Measurements from ENCODE around the gene ERCC4.
A peak's percentile ranks its signal among the peaks of the same experiment; 100 is the strongest.
"Not testable (repeated sequence)": the region's sequence is repeated elsewhere in the genome, so short reads cannot be mapped to it uniquely, and the experiment has no call there.

ERCC4 gene

DNA sequence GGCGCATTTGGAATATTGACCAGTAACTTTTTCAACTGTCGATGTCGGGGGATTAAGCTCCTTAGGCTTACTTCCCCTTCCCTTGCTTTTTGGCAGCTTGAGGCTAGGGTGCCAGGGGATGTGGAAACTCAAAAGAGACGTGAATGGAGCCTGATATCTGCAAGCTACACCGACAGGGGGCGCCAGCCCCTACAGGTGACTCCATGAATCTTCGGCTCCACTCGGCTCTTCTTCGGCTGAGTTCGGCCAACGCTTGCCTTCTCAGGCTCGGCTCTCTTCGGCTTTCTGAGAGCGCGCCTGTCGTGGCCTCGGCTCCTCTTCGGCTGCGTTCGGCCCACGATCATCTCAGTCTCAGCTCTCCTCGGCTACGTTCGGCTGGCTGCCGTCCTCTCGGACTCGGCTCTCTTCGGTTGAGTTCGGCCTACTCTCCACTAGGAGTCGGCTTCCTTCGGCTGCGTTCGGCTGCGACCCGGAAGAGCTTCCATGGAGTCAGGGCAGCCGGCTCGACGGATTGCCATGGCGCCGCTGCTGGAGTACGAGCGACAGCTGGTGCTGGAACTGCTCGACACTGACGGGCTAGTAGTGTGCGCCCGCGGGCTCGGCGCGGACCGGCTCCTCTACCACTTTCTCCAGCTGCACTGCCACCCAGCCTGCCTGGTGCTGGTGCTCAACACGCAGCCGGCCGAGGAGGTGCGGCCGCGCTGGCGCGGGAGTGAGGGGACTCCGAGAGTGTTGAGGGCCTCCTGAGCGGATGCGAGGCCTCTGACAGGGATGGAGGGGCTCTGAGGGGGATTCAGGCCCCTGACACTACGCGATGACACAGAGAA lies at the start of gene ERCC4:
TSS of gene ERCC4 (plus strand) at position 472 of the 827 bp plus-strand sequence. CDS start at position 484, 12 bp downstream.
- peak; percentile 99 for DNase-seq

DNA sequence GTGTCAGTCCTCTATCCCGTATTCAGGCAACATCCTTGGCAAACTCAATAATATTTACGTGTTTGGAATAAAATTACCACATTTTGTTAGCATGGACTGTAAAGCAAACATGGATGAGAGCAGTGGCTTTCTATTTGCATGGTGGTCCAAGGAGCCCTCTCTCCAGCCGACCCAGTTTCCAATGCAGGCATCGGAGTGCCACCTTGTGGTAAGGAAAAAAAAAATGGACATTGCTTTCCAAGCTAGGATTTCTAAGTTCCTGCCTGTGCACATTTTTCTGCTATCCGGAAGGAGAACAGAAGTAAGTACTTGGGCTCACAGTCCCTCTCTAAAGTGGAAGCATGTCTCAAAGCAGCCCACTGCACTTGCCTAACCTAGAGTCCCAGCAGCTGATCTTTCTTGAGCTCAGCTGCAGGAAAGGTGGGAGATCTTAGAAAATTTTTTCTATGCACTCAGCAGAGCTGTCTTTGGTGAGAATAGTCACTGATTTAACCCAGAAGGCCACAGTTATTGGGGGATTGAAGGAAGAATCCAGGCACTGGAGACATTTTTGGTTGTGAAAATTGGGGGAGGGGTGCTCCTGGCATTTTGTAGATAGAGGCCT lies 46.0 kb upstream of the ERCC4 start:
- no peak for DNase-seq

- no peak for DNase-seq
Observed at GRCh38 chr16:13875614-13876284, 44.2 kb upstream of the ERCC4 start.

GRCh38 chr16:13883276-13883675 lies 36.7 kb upstream of the ERCC4 start:
- no peak for DNase-seq

DNA sequence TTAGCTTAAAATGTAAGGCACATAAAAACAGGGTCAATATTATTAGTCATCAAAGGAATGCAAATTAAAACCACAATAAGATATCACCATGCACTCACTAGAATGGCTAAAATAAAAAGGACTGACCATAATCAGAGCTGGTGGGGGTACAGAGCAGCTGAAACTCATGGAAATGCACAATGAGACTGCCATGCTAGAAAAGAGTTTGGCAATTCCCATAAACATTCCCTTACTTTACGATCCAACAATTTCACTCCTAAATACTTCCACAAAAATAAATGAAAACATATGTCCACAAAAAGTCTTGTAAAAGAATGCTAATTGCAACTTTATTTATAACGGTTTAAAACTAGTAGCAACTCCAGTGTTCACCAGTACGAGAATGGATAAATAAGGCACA lies 36.1 kb upstream of the ERCC4 start:
- no peak for DNase-seq

- DNase-seq: no peak
Observed at GRCh38 chr16:13885700-13886099, 34.3 kb upstream of the ERCC4 start.

GRCh38 chr16:13886608-13887007 lies 33.3 kb upstream of the ERCC4 start:
- no peak for DNase-seq

GRCh38 chr16:13889323-13889722 lies 30.6 kb upstream of the ERCC4 start:
- DNase-seq: not testable (repeated sequence)

DNA sequence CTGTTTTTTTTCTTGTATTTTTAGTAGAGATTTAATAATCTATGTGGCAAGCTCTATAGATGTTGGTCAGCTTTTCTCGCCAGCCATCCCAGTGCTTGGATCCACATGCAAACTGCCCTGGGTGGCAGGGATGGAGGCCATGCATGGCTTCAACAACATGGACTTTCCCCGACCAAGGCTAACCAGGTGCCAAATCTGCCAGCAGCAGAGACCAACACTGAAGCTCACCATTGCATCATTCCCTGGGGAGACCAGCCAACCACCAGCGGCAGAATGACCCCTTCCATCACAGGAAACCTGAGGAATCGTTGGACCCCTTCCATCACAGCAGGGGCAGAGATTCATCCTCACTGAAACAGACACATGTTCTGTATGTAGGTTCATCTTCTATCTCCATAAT lies 27.7 kb upstream of the ERCC4 start:
- no peak for DNase-seq

DNA sequence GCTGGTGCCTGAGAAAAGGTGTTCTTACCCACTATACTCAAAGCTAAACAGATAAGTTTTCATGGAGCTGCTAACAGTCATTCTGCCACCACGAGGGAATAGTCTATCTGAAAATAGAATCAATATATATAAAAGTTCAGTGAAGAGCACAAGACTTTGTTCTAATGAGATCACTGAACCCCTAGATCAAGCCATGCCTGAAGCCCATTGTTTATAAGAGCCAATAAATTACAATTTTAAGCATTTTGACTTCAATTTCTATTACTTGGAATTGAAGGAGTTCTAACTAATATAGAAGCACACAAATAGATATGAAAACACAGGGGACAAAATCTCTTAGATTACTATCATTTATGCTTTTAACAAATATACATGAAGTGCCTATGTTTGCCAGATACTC lies 24.4 kb upstream of the ERCC4 start:
- DNase-seq: no peak

GRCh38 chr16:13896543-13897182 lies 23.3 kb upstream of the ERCC4 start:
- no peak for DNase-seq

DNA sequence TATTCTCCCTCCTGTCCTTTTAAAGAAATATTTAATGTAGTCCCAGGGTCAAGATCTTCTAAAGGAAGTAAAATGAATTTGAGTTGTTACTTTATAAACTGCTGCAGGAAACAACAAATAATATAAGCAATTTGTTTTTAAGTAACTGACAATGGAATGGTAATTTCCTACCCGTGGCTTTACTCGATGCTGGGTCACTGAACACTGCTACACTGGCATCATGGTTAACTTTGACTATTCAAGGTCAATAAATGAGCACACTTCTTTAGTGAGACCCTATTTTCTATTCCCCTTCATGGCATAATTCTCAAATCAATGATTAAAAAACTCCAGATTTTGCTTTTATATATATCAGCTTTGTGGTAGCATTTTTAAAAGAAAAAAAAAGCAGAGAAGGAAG lies 22.1 kb upstream of the ERCC4 start:
- DNase-seq: no peak

DNA sequence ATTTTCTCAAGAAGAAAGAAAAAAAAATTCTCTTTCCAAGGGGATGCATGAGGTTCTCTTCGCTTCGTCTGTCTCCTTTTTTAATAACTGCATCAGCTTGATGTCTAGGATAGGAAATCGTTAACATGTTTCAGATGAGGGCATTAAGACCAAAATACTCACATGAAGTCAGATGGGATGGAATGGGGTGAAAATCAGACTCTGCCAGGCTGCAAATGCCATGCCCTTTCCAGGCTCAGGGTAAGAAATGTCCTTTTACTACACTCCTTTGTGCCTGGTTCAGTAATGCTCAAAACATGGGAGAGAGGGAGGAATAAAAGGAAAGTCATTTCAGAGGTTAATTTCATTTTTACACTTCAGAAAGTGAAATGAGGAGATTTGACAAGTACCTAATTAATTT lies 21.7 kb upstream of the ERCC4 start:
- DNase-seq: no peak

GRCh38 chr16:13902052-13902451 lies 17.9 kb upstream of the ERCC4 start:
- no peak for DNase-seq

GRCh38 chr16:13902677-13903076 lies 17.3 kb upstream of the ERCC4 start:
- DNase-seq: no peak

- no peak for DNase-seq
Observed at GRCh38 chr16:13904179-13904691, 15.7 kb upstream of the ERCC4 start.

GRCh38 chr16:13904822-13905221 lies 15.1 kb upstream of the ERCC4 start:
- not testable (repeated sequence) for DNase-seq

DNA sequence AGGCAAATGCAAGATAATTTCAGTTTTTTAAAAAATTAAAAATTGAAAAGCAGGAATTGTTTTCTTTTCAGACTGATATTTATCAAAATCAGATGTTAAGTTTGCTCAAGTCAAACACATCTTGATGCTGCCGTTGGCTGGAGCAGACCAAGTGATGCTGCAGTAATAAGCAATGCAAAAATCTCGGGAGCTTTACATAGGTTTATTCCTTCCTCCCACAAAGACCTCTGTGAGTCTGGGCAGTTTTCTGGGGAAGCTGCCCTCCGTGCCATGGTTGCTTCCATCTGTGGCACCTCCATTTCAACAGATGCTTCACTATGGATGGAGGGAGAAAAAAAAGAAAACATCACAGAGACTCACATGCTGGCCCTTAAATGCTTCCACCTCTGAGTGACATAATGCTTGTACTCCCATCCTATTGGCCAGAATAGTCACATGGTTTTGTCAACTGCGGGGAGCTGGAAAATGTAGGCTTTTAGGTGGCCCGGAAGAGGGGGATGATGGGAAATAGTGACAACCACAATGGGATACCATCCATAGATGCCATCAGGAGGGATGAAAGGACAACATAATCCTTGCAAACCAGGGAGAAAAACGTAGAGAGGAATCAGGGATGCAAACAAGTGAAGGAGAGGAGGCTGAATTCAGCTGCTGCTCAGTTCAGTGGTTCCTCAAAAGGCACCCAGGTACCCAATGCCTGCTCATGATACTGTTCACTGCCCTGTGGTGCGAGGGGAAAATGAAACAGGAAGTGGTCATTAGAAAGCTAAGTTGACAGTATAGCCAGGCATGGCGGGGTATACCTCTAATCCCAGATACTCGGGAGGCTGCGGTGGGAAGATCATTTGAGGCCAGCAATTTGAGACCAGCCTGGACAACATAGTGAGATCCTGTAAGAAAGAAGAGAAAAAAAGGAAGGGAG lies 13.5 kb upstream of the ERCC4 start:
- no peak for DNase-seq

- no peak for DNase-seq
Observed at GRCh38 chr16:13907431-13907830, 12.5 kb upstream of the ERCC4 start.

GRCh38 chr16:13909069-13909468 lies 10.9 kb upstream of the ERCC4 start:
- no peak for DNase-seq

- no peak for DNase-seq
Observed at GRCh38 chr16:13909872-13910303, 10.1 kb upstream of the ERCC4 start.

GRCh38 chr16:13911306-13911705 lies 8.6 kb upstream of the ERCC4 start:
- no peak for DNase-seq

All from activated effector memory CD4-positive, alpha-beta T cell treated with Interleukin-2 at 50 U/mL for 16 hours (primary cell).